ENCODE data around the gene TMEM129. TPM values are rescaled to one million over a fixed set of nuclear protein-coding genes. Genes with fewer than 3 reads are reported as not detected.

Gene TMEM129
- total RNA-seq, 4 donors from 2014 or later: 50.4 to 77.2 (median 57.6) TPM

- peaks cover 4% of the 10 kb centered on the region for H3K4me1 ChIP-seq
- H3K9me3 ChIP-seq: no peaks in the 10 kb centered on the region
- 77% methylated on average over 12 of the region's 12 CpGs for WGBS
- DNase-seq (ENCODE audit: low spot score in 2 of 2): no peak
- TF ChIP-seq EP300 (IDR thresholded peaks at IDR 0.05) (no peak), POLR2A (IDR thresholded peaks at IDR 0.05) (no peak), CTCF (IDR thresholded peaks at IDR 0.05) (no peak), POLR2AphosphoS5 (IDR thresholded peaks at IDR 0.05) (no peak)
- no peak overlapping the region for H3K4me3 ChIP-seq
- H3K27me3 ChIP-seq: no peaks in the 10 kb centered on the region
- H3K36me3 ChIP-seq: peaks cover 33% of the 10 kb centered on the region
- H3K27ac ChIP-seq: no peak overlapping the region
Measured at GRCh38 chr4:1743551-1743950, 22.4 kb upstream of the TMEM129 start.

- no peak for DNase-seq (ENCODE audit: low spot score in 2 of 2)
- peaks cover 49% of the 10 kb centered on the region for H3K36me3 ChIP-seq
- H3K27ac ChIP-seq: no peak overlapping the region
- H3K9me3 ChIP-seq: peaks cover 9% of the 10 kb centered on the region
- no peaks in the 10 kb centered on the region for H3K4me1 ChIP-seq
- TF ChIP-seq EP300 (IDR thresholded peaks at IDR 0.05) (no peak), POLR2AphosphoS5 (IDR thresholded peaks at IDR 0.05) (no peak), CTCF (IDR thresholded peaks at IDR 0.05) (no peak), POLR2A (IDR thresholded peaks at IDR 0.05) (no peak)
- no peak overlapping the region for H3K4me3 ChIP-seq
- 100% methylated on average over 3 of the region's 17 CpGs for WGBS
- no peaks in the 10 kb centered on the region for H3K27me3 ChIP-seq
Measured at GRCh38 chr4:1741208-1741607, 20.1 kb upstream of the TMEM129 start.

- peaks cover 59% of the 10 kb centered on the region for H3K36me3 ChIP-seq
- no peak for DNase-seq (ENCODE audit: low spot score in 2 of 2)
- no peak overlapping the region for H3K4me3 ChIP-seq
- 94% methylated on average over 12 of the region's 22 CpGs for WGBS
- TF ChIP-seq CTCF (IDR thresholded peaks at IDR 0.05): no peak
- TF ChIP-seq POLR2A (IDR thresholded peaks at IDR 0.05): no peak
- no peak for TF ChIP-seq POLR2AphosphoS5 (IDR thresholded peaks at IDR 0.05)
- TF ChIP-seq EP300 (IDR thresholded peaks at IDR 0.05): no peak
- H3K27me3 ChIP-seq: no peaks in the 10 kb centered on the region
- H3K9me3 ChIP-seq: peaks cover 9% of the 10 kb centered on the region
- H3K27ac ChIP-seq: no peak overlapping the region
- no peaks in the 10 kb centered on the region for H3K4me1 ChIP-seq
Measured at GRCh38 chr4:1740021-1740545, 19.0 kb upstream of the TMEM129 start.

GRCh38 chr4:1739358-1739757 is 18.2 kb upstream of the TMEM129 start:
- H3K36me3 ChIP-seq: peaks cover 62% of the 10 kb centered on the region
- TF ChIP-seq EP300 (IDR thresholded peaks at IDR 0.05) (no peak), POLR2A (IDR thresholded peaks at IDR 0.05) (no peak), POLR2AphosphoS5 (IDR thresholded peaks at IDR 0.05) (no peak), CTCF (IDR thresholded peaks at IDR 0.05) (no peak)
- H3K27ac ChIP-seq: no peak overlapping the region
- WGBS: 95% methylated on average over 7 of the region's 9 CpGs
- no peaks in the 10 kb centered on the region for H3K27me3 ChIP-seq
- H3K4me1 ChIP-seq: no peaks in the 10 kb centered on the region
- DNase-seq (ENCODE audit: low spot score in 2 of 2): no peak
- no peak overlapping the region for H3K4me3 ChIP-seq
- H3K9me3 ChIP-seq: peaks cover 9% of the 10 kb centered on the region

GRCh38 chr4:1738410-1738809 is 17.3 kb upstream of the TMEM129 start:
- no peak overlapping the region for H3K27ac ChIP-seq
- no peaks in the 10 kb centered on the region for H3K4me1 ChIP-seq
- H3K27me3 ChIP-seq: no peaks in the 10 kb centered on the region
- H3K9me3 ChIP-seq: peaks cover 9% of the 10 kb centered on the region
- DNase-seq (ENCODE audit: low spot score in 2 of 2): no peak
- H3K36me3 ChIP-seq: peaks cover 62% of the 10 kb centered on the region
- 92% methylated on average over 4 of the region's 4 CpGs for WGBS
- TF ChIP-seq EP300 (IDR thresholded peaks at IDR 0.05) (no peak), CTCF (IDR thresholded peaks at IDR 0.05) (no peak), POLR2A (IDR thresholded peaks at IDR 0.05) (no peak), POLR2AphosphoS5 (IDR thresholded peaks at IDR 0.05) (no peak)
- H3K4me3 ChIP-seq: no peak overlapping the region
